IPS DF 4.7 (cell line): Measurements from ENCODE around the gene XPO4.

ENCODE experiments used
- DNase-seq: peaks from one replicate; pipeline ENCODE4 v3.0.0-alpha.2; 2013; ENCODE audit warnings: low spot score; ENCODE audit errors: extremely low read depth

The XPO4 gene

DNA sequence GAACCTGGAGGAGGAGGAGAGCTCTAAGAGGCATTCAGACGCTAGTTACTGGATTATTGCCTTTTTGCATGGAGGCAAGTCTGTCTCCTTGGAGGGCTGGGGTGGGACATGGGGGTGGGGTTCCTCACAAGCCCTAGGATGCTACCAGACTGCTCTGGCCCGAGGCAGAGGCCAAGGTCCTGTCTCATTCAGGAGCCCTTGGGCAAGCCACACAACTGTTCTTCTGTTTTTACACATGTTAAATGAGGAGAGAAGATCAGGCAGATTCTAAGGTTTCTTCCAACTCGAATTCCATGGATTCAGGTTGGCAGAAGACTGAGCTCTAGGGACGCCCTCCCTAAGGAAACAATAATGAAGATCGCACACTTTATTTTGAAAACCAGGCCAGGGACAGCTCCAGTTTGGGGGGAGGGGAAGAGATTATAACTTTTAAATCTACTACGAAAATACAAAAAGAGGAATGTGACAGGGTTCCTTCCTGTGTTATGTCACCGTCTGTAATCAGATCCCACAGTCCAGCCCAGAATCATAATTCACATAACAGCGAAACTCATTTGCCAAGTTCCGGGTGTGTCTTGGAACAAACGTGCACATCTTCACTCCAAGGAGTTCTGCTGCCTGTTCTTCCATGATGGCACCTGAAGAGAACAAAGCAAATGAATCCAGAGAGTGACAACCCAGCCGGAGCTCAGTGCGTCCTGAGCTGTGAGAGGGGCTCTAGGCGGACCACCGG lies 173.8 kb downstream of the XPO4 start:
- DNase-seq = no peak

DNA sequence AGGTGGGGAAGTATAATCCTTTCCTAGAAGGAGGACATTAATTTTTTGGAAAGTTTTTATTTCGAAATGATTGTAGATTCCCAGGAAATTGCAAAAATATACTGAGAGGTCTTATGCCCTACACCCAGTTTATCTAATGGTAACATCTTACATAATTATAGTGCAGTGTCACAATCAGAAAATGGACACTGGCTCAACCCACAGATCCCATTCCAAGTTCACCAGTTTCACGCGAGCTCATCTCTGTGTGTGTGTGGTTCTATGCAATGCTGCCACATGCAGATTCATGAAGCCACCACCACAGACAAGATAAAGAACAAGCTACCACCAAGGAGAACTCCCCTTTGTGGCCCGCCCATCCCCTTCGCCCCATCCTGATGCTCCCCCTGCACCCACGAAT lies 174.7 kb downstream of the XPO4 start:
- no peak for DNase-seq
